NOMO-1 treated with DMSO at 0.1 percent for 48 hours (cell line): Measurements from ENCODE around the gene HK1.
A peak's percentile ranks its signal among the peaks of the same experiment; 100 is the strongest.
"Not testable (repeated sequence)": the region's sequence is repeated elsewhere in the genome, so short reads cannot be mapped to it uniquely, and the experiment has no call there.

Experiments
- DNase-seq: peaks from one replicate; lab custom pipeline; 2025; ENCODE audit not compliant: unreplicated experiment; lab: John Stamatoyannopoulos, UW

Gene HK1

DNA sequence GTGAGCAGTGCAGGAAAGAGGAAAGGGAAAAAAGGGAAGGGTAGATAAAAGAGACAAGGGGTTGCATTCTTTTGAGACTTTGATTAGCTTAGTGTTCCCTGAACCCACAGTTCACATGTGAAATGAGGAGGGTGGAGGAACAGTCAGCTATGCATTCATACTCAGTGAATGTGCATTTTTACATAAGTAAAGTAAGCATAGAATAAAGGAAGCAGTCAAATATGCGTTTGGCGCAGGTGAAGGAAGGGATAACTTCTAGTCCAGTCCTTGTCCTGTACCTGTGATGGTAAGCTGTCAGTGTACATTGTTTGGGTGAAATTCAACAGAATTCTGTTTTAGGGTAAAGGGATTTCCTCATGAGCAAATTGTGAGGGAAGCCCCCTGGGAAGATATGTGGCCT, 28.1 kb downstream of the HK1 start:
- DNase-seq, result no peak

DNA sequence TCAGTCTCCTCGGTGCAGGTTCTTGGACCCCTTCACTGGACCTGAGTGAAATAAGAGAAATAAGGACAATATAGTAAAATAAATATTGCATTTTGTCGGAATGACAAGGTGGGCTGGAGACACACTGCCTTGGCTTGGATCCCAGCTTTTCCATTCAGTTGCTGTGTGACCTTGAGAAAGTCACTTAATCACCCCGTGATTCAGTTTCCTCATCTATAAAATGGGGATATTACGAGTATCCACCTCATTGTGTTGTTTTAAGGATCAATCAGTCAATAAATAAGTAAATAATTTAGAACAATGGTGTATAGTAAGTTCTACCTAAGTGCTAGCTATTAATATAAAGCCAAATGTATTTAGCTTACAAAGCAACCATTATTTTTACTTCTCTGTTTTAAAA, 29.1 kb downstream of the HK1 start:
- DNase-seq, result no peak

DNA sequence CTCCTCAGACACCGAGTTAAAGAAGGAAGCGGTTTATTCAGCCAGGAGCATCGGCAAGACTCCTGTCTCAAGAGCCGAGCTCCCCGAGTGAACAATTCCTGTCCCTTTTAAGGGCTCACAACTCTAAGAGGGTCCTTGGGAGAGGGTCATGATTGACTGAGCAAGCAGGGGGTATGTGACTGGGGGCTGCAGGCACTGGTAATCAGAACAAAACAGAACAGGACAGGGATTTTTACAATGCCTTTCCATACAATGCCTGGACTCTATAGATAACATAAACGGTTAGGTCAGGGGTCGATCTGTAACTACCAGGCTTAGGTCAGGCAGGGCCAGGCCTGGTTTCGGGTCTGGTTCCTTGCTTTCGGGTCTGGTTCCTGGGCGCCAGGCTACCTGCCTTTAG, 30.0 kb downstream of the HK1 start:
- DNase-seq, result not testable (repeated sequence)

DNA sequence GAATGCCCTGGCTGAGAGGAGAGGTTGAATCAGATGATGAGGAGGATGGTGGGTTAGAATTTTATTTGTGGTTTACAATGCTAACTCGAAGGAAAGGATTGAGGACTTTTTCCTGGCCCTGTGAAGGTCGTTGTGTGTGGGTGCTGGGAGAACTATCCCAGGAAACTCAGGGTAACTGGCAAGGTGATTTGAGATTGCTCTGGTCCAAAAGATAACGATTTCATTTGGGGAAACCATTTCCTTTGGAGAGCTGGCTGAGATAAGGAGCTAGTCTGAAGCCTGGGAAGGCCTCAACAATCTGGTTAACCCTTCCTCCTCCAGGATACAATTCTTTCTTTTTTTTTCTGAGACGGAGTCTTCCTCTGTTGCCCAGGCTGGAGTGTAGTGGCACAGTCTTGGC, 33.0 kb downstream of the HK1 start:
- DNase-seq, result no peak

DNA sequence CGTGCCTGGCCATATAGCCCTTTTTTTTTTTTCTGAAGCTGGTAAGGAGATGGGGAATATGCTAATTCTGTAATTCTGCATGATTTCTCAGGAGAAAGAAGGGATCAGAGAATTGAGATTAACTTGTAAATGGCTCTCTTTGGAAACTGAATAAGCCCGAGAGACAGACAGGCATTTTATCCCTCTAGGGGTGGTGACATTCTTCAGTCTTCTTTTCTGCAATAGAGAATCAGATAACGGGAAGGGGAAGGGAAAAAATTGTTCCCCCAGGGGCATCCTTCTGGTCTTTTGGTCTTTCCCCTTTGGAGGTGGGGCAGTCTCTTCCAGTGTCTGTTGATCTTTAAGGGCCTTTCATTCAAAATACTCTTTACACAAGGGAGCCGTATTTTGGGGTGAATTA, 34.2 kb downstream of the HK1 start:
- DNase-seq, result no peak

DNA sequence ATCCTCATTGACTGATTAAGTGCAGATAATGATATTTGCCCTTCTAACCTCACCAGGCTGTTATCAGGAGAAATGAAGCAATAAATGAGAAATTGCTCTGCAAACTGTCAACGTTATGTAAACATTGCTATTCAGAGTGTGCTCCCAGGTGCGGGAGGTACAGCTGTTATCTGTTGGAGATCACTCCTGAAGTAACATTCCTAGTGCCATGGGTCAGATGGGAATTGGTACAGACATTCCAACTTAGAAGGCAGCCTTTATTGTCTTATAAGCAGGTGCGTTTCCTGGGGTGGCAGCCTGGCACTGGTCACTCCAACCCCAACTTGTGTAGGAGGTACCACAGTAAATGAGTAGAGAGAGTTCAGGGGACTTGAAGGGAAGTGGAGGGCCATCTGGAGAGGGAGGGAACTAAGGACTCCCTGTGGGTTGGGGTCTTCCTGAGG, 36.8 kb downstream of the HK1 start:
- DNase-seq, result no peak

DNA sequence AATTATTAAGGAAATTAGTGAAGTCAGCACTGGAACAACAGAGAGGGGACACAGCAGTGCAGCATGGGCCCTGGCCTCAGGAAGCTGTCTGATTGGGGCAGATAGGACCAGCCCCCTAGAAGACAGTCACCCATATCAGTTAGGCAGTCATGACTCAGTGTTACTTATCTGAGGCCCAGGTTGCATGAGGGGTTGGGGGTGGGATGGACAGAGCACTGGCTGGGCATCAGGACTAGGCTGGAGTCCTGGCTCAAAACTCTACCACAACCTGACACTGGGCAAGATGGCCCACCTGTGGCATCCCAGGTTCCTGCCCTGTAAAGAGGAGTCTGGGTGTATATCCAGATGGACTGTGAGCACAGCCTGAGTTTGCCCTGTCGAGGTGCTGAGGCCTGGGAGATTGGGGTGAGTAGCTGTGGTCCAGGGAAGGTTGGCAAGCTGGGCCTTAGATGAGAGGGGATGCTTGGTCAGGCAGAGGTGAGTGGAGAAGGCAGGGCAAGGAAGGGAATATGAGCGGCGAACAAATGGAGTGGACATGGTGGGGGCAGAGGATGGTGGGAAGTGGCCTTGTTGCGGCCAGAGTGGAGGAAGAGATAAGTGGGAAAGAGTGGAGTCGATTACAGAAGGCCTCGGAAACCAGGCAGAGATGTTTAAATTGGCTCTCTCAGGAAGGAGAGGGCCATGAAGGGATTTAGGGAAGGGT, 37.5 kb downstream of the HK1 start:
- DNase-seq, result no peak

DNA sequence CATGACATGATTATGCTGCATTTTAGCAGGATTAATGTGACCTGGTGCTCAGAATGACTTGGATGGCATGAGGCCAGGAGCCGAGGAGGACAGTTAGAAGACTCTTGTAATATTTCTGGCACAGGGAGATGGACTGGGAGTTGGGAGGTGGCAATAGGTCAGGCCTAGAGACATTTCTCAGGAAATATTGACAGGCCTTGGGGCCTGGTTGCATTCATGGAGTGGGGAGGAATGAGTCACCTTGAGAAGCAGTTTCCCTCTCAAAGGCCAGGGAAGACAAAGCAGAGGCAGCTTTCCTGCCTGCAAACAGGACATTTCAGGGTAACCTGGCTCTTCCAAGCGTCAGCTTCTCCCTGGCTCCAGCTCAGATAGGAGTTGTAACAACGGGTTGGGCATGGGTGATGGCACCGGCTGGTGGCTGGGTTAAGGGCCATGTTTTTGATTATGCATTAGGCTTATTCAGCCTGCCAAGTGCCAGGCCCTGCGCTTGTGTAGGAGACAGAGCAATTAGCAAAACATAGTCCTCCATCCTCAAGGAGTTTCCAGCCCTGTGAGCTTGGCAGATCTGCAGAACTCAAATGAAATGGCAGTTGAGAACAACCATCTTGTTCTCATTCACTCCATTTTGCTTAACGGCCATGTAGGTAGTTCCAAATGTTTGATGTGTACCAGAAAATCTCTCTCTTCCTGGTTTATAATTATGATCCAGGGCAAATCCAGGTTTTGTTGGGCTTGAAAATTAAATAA, 38.2 kb downstream of the HK1 start:
- DNase-seq, result no peak

DNA sequence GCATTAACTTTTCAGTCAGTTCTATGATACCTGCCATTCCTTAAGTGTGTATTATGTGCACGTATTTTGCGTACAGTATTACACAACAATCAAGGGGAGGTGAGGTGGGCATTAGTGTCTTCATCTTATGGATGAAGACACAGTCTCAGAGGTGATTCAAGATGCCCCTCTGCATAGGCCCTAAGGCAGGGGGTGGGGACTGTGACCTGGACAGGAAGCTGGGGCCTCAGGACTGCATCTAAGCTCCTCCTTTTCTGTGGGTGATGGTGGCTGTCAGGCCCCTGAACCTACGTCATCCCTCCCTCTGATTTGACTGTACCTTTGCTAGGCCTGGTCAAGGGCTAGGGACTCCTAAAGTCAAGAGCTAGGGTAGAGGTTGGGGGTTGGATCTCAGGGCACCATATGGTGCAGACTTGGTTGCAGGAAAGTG, 38.9 kb downstream of the HK1 start:
- peak; percentile 62 for DNase-seq

DNA sequence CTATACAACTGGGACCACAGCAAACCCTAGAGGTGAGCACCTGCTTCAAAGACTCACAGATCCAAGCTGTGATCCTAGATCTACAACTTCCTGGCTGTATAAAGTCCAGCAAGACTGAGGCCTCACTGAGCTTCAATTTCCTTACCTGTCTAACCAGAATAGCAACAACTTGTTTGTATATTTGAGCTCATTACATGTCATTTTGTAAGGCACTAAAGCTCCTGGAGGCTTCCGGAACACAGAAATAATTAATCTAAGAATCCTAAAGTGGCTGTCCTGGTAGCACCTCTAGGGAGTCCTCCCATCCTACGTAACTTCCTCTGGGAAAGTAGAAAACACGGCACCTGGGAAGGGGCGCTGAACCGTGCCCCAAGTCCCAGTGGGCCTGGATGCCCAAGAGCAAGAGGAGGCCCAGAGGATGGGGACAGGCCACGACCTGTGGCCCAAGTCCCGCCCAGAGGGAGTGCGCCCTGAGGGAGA, 39.4 kb downstream of the HK1 start:
- DNase-seq, result no peak

DNA sequence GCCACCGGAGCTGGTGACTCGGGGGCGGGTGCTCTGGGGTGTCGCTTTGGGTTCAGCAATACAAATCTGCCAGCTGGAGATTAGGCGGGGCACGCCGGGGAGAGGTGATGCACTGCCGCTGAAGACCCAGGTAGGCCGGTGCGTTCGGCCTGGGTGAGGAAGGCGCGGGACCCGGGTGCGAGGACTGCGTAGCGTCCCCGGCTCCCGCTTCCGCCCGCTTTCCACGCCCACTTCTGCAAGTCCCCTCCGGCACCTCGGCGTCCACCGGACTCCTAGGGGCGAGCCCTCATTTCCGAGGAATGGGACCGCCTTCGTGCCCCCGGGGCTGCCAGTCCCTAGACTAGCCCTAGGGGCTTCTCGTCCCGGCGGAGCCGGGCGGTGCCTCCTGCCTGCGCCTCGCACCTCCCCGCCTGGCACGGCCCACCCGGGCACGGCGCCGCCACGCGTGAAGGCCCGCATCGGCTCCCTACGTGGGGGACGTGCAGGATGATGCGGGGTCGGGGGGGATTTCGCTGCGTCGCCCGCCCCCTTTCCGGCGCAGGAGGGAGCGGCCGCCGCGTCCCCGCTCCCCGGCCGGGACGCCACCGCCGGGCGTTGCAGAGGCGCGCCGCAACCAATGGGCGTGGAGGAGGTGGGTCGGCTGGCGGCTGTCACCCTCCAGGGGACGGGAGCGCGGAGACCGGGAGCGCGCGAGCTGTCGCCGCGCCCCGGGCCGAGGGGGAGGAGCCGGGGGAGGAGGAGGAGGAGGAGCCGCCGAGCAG, 40.0 kb downstream of the HK1 start:
- DNase-seq, result peak; percentile 88

DNA sequence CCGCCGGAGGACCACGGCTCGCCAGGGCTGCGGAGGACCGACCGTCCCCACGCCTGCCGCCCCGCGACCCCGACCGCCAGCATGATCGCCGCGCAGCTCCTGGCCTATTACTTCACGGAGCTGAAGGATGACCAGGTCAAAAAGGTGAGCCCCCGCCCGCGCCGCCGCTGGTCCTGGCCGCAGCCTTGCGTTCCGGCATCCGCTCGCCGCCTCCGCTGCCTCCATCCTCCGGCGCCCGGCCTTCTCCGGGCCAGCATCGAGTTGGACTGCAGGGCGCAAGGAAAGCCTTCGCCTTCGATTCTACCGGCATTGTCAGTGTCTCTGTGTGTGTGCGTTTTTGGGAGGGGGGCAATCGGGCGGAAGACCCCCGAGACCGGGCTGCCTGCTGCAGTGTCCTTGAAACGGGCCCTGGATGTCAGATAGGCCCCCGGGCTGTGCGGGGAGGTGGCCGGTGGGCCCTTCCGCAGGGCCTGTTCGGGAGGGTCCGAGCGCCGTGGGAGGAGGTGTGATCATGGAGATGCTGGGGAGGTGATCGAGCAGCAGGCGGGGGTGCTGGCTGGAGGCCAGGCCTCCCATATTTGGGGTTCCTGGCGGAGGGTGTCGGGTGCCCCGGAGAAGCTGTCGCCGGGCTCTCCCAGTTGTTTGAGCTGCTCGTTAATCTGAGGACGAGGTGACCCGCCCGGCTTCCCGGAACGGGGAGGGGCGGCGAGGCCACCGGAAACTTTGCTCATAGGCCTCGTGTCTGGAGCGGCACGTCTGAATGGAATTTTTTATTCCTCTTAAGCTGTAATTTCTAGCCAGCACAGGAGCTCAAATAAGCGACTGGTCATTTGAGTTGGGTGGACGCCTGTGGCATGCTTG, 40.8 kb downstream of the HK1 start:
- DNase-seq, result no peak

DNA sequence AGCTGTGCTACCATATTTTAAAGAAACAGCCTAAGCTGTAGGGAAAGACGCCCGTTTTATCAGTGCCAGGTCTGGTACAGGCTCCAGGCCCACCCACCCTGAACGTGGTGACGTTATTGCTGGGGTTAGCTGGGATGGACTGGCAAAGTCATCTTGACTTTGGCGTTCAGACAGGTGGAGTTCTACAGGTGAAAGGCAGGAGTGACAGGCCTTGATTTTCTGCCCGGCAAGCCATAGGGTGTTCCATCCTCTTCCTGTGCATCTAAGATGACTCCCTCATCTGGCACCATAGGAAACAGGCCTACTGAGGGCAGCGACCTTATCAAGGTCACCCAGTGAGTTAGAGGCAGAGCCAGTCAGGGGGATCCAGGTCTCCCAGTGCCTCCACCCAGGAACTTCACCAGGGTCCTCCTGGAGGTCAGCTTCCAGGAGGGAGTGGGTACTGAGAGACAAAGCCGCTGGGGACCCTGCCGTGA, 41.6 kb downstream of the HK1 start:
- no peak for DNase-seq

DNA sequence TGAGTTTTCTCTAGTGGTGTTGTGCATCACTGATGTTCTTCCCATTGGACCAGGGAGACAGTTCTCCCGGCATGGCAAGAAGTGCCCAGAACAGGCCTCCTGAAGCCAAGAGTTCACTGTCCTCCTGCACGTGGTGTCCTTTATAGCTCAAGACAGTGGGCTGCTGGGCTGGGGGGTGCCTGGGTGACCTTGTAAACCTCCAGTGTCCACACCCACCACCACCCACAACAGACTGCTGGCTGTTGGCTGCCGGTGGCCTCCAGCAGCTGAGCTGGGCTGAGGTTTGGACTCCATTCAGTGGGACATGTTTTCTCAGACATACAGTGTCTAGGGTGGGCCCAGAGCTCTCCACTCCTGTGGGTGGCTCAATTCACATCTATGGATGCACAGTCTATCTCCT, 42.2 kb downstream of the HK1 start:
- no peak for DNase-seq

DNA sequence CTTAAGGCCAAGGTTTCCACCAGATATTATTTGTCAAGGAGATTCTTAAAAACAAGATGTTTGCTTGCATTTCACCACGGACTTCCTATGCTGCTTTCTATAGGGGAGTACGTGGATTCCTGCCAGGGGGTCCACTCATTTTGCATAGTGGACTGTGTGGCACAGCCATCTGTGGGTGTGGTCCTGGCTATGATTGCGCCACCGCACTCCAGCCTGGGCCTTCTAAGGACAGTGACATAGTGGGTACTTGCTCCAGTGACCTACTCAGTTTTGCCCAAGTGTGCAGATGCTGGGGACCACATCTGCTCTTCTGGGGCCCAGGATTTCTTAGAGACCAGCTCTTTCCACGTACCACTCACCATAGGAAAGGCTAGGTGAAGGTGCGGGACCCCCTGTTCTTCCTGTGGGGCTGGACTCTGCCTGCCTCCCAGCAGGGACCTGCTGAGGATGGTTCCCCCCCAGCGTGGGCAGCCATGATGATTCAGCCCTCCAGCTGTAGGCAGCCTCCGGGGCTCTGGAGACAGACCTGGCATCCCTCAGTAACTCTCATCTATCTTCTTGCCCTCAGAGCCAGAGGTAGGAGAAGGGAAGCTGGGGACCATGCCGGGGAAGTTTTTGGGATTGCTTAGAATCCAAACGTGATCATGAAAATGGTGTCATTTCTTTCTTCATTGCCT, 42.9 kb downstream of the HK1 start:
- DNase-seq, result no peak

DNA sequence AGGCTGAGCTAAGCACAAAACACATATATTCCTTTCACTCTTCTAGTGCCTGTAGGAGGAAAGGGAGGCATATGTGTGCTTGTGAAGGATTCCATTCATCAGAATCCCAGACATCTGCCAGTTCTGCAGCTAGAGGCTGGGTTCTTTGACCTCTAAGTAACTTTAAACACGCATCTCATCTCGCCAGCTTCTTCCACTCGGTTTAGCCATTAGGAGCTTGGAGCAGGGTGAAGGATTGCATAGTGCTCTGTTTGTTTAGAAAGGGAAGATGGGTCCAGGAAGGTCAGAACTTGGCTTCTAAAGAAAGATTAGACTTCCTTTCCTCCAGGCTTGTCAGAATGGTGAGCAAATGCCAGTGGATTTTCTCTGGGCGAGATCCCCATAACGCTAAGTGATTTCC, 43.6 kb downstream of the HK1 start:
- no peak for DNase-seq

DNA sequence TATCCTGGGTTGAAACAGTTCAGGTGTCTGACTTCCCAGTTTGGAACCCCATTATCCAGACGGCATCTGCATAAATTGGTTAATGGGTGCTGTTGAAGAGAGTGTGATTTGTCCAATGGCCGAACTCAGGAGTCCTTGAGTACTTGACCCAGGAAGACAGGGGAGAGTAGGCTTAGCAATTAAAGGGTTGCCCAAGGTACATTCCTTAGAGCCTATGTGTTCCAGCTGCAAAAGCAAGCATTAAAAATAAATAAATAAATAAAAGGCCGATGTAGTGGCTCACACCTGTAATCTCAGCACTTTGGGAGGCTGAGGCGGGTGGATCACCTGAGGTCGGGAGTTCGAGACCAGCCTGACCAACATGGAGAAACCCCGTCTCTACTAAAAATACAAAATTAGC, 44.0 kb downstream of the HK1 start:
- DNase-seq, result not testable (repeated sequence)

DNA sequence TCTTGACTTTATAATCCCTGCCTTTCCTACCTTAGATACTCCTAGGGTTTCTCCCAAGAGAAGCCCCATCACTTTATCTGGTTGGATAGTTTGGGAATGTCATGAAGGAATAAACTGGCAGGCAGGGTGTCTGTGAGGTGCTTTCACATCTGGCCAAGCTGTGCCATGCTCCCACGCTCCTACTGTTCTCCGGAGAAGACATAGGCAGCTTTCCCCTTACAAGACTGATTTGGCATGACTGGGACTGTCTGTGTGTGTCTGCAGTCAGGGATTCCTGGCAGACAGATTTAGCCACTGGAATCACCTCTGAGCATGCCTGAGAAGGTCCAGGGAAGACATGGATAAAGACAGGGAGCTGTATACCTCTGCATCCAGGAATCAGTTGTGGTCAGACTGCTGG, 45.3 kb downstream of the HK1 start:
- no peak for DNase-seq

DNA sequence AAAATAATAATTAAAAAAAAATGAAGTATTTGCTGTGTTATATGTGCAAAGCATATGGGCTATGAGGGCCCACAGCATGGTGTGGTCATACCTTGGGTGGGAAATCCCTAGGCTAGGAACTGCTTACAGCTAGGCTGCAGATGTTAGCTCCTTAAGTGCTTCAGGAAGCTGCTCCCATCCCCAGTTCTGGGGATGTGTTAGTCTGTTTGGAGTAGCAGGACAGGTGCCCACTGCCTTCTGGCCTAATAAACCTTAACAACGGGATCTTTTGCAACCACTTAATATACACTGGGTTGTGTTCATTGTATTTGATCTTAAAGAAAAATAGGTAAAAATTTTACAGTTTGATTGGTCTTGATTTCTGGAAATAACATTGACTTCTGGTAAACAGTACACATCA, 46.3 kb downstream of the HK1 start:
- no peak for DNase-seq
